ENCODE measurements around the gene SLC25A26. TPM values are rescaled to one million over a fixed set of nuclear protein-coding genes. Genes with fewer than 3 reads are reported as not detected.

SLC25A26 gene
- total and polyA plus RNA-seq, 2 experiments from 2014 or later: 19.8 to 25.7 TPM

DNA sequence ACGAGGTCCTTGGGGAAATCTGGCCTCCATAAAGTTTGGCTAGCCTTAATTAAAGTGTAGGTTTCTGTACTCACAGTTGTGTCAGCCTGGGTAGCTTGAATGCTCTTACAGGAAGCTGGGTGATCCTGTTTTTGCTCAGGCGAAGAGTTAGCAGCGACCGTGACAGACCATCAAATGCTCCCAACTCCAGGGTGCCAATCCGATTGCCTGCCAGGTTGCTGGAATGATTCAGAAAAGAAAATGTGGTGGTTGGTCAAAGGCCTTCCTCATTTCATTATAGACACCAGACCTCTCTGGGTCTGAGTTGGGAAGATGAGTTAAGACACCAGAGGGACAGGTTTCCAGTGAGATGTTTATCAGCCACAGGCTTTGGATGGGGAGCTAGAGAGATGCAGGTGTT lies 194.0 kb downstream of the SLC25A26 start:
- TF ChIP-seq EZH2 (IDR thresholded peaks at IDR 0.05; ENCODE audit: borderline replicate concordance) (no peak), EZH2phosphoT487 (IDR thresholded peaks at IDR 0.05; ENCODE audit: low read depth, severe bottlenecking, unreplicated experiment) (no peak)
- TF ChIP-seq, protein P1, sequence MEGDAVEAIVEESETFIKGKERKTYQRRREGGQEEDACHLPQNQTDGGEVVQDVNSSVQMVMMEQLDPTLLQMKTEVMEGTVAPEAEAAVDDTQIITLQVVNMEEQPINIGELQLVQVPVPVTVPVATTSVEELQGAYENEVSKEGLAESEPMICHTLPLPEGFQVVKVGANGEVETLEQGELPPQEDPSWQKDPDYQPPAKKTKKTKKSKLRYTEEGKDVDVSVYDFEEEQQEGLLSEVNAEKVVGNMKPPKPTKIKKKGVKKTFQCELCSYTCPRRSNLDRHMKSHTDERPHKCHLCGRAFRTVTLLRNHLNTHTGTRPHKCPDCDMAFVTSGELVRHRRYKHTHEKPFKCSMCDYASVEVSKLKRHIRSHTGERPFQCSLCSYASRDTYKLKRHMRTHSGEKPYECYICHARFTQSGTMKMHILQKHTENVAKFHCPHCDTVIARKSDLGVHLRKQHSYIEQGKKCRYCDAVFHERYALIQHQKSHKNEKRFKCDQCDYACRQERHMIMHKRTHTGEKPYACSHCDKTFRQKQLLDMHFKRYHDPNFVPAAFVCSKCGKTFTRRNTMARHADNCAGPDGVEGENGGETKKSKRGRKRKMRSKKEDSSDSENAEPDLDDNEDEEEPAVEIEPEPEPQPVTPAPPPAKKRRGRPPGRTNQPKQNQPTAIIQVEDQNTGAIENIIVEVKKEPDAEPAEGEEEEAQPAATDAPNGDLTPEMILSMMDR (IDR thresholded peaks at IDR 0.05; ENCODE audit: poor library complexity): no peak
- Histone ChIP-seq H3K9me2 (replicated peaks; ENCODE audit: insufficient read depth) (no peaks in the 10 kb centered on the region), H3K4me1 (ENCODE audit: insufficient read depth) (peaks cover 8% of the 10 kb centered on the region), H3K79me2 (no peaks in the 10 kb centered on the region), H3K36me3 (replicated peaks; ENCODE audit: insufficient read depth, low read depth) (no peaks in the 10 kb centered on the region), H3K27ac (no peak overlapping the region), H2AFZ (no peak overlapping the region), H3K27me3 (no peaks in the 10 kb centered on the region), H3K4me2 (no peak overlapping the region), H4K20me1 (ENCODE audit: insufficient read depth, poor library complexity, severe bottlenecking) (no peaks in the 10 kb centered on the region), H3K4me3 (no peak overlapping the region), H3K9me3 (ENCODE audit: low read depth) (no peaks in the 10 kb centered on the region)
- no peak for DNase-seq (ENCODE audit: low spot score)
- WGBS (ENCODE audit: low lambda C conversion rate, missing lambda C conversion rate): 82% methylated on average over 5 of the region's 5 CpGs

- no peak for DNase-seq (ENCODE audit: low spot score)
- Histone ChIP-seq H2AFZ (no peak overlapping the region), H4K20me1 (ENCODE audit: insufficient read depth, poor library complexity, severe bottlenecking) (no peaks in the 10 kb centered on the region), H3K4me3 (no peak overlapping the region), H3K27me3 (no peaks in the 10 kb centered on the region), H3K79me2 (peaks cover 4% of the 10 kb centered on the region), H3K9me3 (ENCODE audit: low read depth) (no peaks in the 10 kb centered on the region), H3K9me2 (replicated peaks; ENCODE audit: insufficient read depth) (no peaks in the 10 kb centered on the region), H3K4me1 (ENCODE audit: insufficient read depth) (peaks cover 8% of the 10 kb centered on the region), H3K27ac (no peak overlapping the region), H3K36me3 (replicated peaks; ENCODE audit: insufficient read depth, low read depth) (no peaks in the 10 kb centered on the region), H3K4me2 (no peak overlapping the region)
- 67% methylated on average over 5 of the region's 5 CpGs for WGBS (ENCODE audit: low lambda C conversion rate, missing lambda C conversion rate)
- TF ChIP-seq EZH2 (IDR thresholded peaks at IDR 0.05; ENCODE audit: borderline replicate concordance) (no peak), EZH2phosphoT487 (IDR thresholded peaks at IDR 0.05; ENCODE audit: low read depth, severe bottlenecking, unreplicated experiment) (no peak)
- TF ChIP-seq, protein P1 (IDR thresholded peaks at IDR 0.05; ENCODE audit: poor library complexity): no peak
These were observed 195.1 kb downstream of the SLC25A26 start for GRCh38 chr3:66415867-66416428.

DNA sequence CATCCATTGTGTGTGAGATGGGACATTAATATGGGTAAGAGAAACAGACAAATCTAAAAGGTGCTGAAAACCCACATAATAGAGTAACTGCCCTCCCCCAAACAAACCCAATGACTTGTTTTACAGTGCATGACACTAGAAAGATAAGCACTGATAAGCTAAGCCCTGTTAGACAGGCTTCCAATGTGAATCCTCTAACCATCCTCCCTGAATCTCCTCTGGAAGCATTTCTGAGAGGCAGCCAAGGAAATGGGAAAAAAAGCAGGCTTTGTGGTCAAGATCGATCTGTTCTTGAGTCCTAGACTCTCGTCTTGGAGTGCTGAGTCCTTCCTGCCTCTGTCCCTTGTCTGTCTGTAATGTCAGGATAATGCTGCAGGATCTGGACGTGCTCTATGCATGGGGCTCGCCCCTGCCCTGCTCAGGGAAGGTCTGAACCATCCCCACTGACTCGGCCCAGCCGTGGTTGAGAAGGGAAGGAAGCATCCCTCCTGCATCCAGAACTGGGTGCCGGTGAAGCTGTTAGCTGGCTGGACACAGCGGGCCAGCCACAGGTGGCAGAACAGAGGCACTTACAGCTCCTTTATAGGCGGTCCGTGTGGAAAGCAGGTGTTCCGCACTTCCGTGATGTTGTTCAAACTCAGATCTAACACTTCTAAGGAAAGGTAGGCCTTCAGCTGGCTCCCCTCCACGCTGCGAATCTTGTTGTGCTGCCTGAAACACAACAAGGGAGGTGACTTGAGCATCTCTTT lies 195.9 kb downstream of the SLC25A26 start:
- H3K27ac ChIP-seq: no peak overlapping the region
- no peaks in the 10 kb centered on the region for H3K36me3 ChIP-seq (replicated peaks; ENCODE audit: insufficient read depth, low read depth)
- WGBS (ENCODE audit: low lambda C conversion rate, missing lambda C conversion rate): 70% methylated on average over 14 of the region's 14 CpGs

More for the DNA sequence above, 195.9 kb downstream of the SLC25A26 start:
- Histone ChIP-seq H3K79me2 (peaks cover 4% of the 10 kb centered on the region), H3K27me3 (no peaks in the 10 kb centered on the region), H3K4me2 (peak overlapping the region; percentile 33), H3K9me3 (ENCODE audit: low read depth) (no peaks in the 10 kb centered on the region), H2AFZ (no peak overlapping the region), H3K4me3 (no peak overlapping the region), H3K4me1 (ENCODE audit: insufficient read depth) (peaks cover 8% of the 10 kb centered on the region), H3K9me2 (replicated peaks; ENCODE audit: insufficient read depth) (no peaks in the 10 kb centered on the region), H4K20me1 (ENCODE audit: insufficient read depth, poor library complexity, severe bottlenecking) (no peaks in the 10 kb centered on the region)
- TF ChIP-seq EZH2 (IDR thresholded peaks at IDR 0.05; ENCODE audit: borderline replicate concordance) (no peak), EZH2phosphoT487 (IDR thresholded peaks at IDR 0.05; ENCODE audit: low read depth, severe bottlenecking, unreplicated experiment) (no peak)
- TF ChIP-seq, protein P1 (IDR thresholded peaks at IDR 0.05; ENCODE audit: poor library complexity): no peak
- no peak for DNase-seq (ENCODE audit: low spot score)

Data from hepatocyte (in vitro differentiated cells).